ENCODE data around the gene MLLT3.

DNA sequence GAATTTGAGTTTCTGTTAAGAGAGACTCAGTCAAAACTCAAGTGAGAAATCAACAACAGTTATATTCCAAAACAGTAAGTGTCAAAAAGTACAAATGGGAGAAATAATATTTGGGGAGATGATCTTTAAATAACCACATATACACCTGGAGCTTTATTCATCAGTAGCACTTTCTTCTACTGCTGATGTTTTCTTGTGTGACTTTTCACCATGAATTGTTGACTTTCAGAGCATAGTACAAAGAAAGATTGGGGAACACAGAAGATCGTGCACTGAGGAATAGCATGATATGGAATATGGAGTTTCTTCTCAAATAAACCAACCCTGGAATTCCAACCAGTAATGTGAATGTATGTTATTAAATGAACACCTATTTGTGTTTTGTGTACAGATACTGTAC, 130.7 kb downstream of the MLLT3 start:
- no peak for TF ChIP-seq EZH2phosphoT487 (IDR thresholded peaks at IDR 0.05; ENCODE audit: insufficient read depth, low read depth)
- TF ChIP-seq EZH2 (IDR thresholded peaks at IDR 0.05; ENCODE audit: insufficient read depth, poor library complexity, severe bottlenecking): no peak

Data from GM23248 (cell line).